ENCODE data around the gene CCR5. TPM values are rescaled to one million over a fixed set of nuclear protein-coding genes. Genes with fewer than 3 reads are reported as not detected.
"Not testable (repeated sequence)": the region's sequence is repeated elsewhere in the genome, so short reads cannot be mapped to it uniquely, and the experiment has no call there.

Gene CCR5
- total and polyA plus RNA-seq, 2 of the 13 experiments (the other 11 are each of a cell fraction or from before 2014, with no cell fraction given), result not detected

DNA sequence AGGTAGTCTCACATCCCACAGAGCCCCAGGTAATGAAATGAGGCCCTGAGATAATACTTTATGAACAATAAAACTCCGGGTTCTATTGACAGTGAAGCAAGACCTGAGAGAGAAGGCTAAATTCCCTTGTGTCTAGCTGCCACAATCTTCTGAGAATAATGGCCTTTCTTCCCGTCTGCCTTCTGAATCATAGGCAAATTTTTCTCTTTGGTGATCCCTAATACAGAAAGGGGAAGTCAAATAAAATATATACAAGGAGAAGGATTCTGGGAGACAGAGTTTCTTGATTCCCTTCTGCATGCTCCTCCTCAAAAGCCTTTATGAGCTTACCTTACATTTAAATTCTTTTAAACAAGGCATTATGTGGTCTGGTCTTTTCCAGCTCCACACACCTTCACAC, 46.7 kb upstream of the CCR5 start:
- Histone ChIP-seq H3K79me2 (ENCODE audit: insufficient read depth, low read length) (no peaks in the 10 kb centered on the region), H4K20me1 (ENCODE audit: insufficient read depth, low read length) (no peaks in the 10 kb centered on the region), H3K4me2 (ENCODE audit: low read depth, low read length) (no peak overlapping the region), H3K36me3 (replicated peaks in 1 of 2; ENCODE audit: control insufficient read depth in 1 of 2, insufficient read depth in 2 of 2, low read length in 2 of 2) (no peaks in the 10 kb centered on the region), H3K9me3 (ENCODE audit: low read length) (no peaks in the 10 kb centered on the region), H3K27me3 (ENCODE audit: control insufficient read depth in 1 of 2, insufficient read depth in 2 of 2, low read length in 2 of 2) (peaks cover 0 to 3% of the 10 kb centered on the region in 2 experiments; a peak in 1 of 5 replicates), H3K27ac (ENCODE audit: extremely low read length, insufficient read depth, low read length) (no peak overlapping the region), H3K4me1 (ENCODE audit: insufficient read depth, low read length) (no peaks in the 10 kb centered on the region), H3K9ac (ENCODE audit: insufficient read depth, low read depth, low read length) (no peak overlapping the region), H2AFZ (ENCODE audit: low read length) (no peak overlapping the region), H3K4me3 (replicated peaks in 1 of 3; ENCODE audit: insufficient read depth in 1 of 3, low read depth in 2 of 3, low read length in 3 of 3) (no peak overlapping the region)
- POLR2A ChIA-PET, result no interaction called here
- no TSS peak for BruUV-seq (replicated peaks)
- DNase-seq (ENCODE audit: low spot score) (no peak), FAIRE-seq (no peak), ATAC-seq (no peak)
- CTCF ChIA-PET (ENCODE audit: low intra/inter-chr PET ratio, low total read pairs), result no interaction called here
- TF ChIP-seq ZNF276 (CRISPR knock-in tag; IDR thresholded peaks at IDR 0.05; ENCODE audit: low read depth) (no peak), ZMYM2 (CRISPR knock-in tag; IDR thresholded peaks at IDR 0.05) (no peak)
- in situ Hi-C loops (cut with HindIII; ENCODE audit: extremely low pct_ligation_motif_present, low pct_unique_long_range_greater_than_20kb) (no loop called here), intact Hi-C loops (cut with micrococcal nuclease; ENCODE audit: unreplicated experiment) (no loop called here)
- 0% methylated on average over 2 of the region's 2 CpGs for WGBS (ENCODE audit: low lambda C conversion rate)

GRCh38 chr3:46325645-46326300, 45.0 kb upstream of the CCR5 start:
- FAIRE-seq, result no peak
- intact Hi-C loops (cut with micrococcal nuclease; ENCODE audit: unreplicated experiment), result no loop called here
- in situ Hi-C loops (cut with HindIII; ENCODE audit: extremely low pct_ligation_motif_present, low pct_unique_long_range_greater_than_20kb), result no loop called here
- Histone ChIP-seq H3K27ac (ENCODE audit: extremely low read length, insufficient read depth, low read length) (no peak overlapping the region), H2AFZ (ENCODE audit: low read length) (no peak overlapping the region), H3K4me1 (ENCODE audit: insufficient read depth, low read length) (no peaks in the 10 kb centered on the region), H3K9me3 (ENCODE audit: low read length) (no peaks in the 10 kb centered on the region), H4K20me1 (ENCODE audit: insufficient read depth, low read length) (no peaks in the 10 kb centered on the region), H3K4me2 (ENCODE audit: low read depth, low read length) (no peak overlapping the region), H3K9ac (ENCODE audit: insufficient read depth, low read depth, low read length) (no peak overlapping the region), H3K36me3 (replicated peaks in 1 of 2; ENCODE audit: control insufficient read depth in 1 of 2, insufficient read depth in 2 of 2, low read length in 2 of 2) (no peaks in the 10 kb centered on the region), H3K79me2 (ENCODE audit: insufficient read depth, low read length) (no peaks in the 10 kb centered on the region), H3K4me3 (replicated peaks in 1 of 3; ENCODE audit: insufficient read depth in 1 of 3, low read depth in 2 of 3, low read length in 3 of 3) (no peak overlapping the region), H3K27me3 (ENCODE audit: control insufficient read depth in 1 of 2, insufficient read depth in 2 of 2, low read length in 2 of 2) (peaks cover 0 to 3% of the 10 kb centered on the region in 2 experiments; a peak in 1 of 5 replicates)
- ChIA-PET POLR2A (no interaction called here), CTCF (ENCODE audit: low intra/inter-chr PET ratio, low total read pairs) (no interaction called here)
- DNase-seq (ENCODE audit: low spot score), result no peak
- BruUV-seq (replicated peaks), result no TSS peak
- 0% methylated on average over 1 of the region's 1 CpG for WGBS (ENCODE audit: low lambda C conversion rate)
- TF ChIP-seq NFE2L2 (IDR thresholded peaks at IDR 0.05; ENCODE audit: low read length), result no peak
- ATAC-seq, result no peak

DNA sequence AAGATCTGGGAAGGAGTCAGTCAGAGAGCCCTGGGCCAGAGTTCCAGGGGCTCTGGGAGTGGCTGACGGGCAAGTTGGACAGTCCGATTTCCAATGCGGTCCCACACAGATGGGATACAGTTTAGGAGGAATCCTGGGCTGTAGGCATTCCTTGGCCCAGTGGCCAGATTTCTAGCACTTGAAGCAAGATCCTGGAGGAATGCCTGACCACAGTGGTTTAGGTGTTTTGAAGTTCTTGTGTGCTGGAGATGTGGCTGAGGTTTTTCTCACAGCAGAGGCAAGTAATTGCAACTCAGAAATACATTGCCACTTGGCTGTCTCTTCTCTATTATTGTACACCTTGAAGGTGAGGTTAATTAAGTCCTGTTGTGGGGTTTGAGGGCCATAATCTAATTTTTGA, 40.1 kb upstream of the CCR5 start:
- H2AFZ ChIP-seq (ENCODE audit: low read length); H3K27ac ChIP-seq (ENCODE audit: extremely low read length, insufficient read depth, low read length); DNase-seq (ENCODE audit: low spot score); H3K4me3 ChIP-seq (replicated peaks in 1 of 3; ENCODE audit: insufficient read depth in 1 of 3, low read depth in 2 of 3, low read length in 3 of 3); H3K4me1 ChIP-seq (ENCODE audit: insufficient read depth, low read length); CTCF ChIA-PET (ENCODE audit: low intra/inter-chr PET ratio, low total read pairs); H3K27me3 ChIP-seq (ENCODE audit: control insufficient read depth in 1 of 2, insufficient read depth in 2 of 2, low read length in 2 of 2); ATAC-seq; H4K20me1 ChIP-seq (ENCODE audit: insufficient read depth, low read length); H3K79me2 ChIP-seq (ENCODE audit: insufficient read depth, low read length); H3K9me3 ChIP-seq (ENCODE audit: low read length); H3K9ac ChIP-seq (ENCODE audit: insufficient read depth, low read depth, low read length); in situ Hi-C loops (cut with HindIII; ENCODE audit: extremely low pct_ligation_motif_present, low pct_unique_long_range_greater_than_20kb); POLR2A ChIA-PET; BruUV-seq (replicated peaks); FAIRE-seq; intact Hi-C loops (cut with micrococcal nuclease; ENCODE audit: unreplicated experiment); H3K36me3 ChIP-seq (replicated peaks in 1 of 2; ENCODE audit: control insufficient read depth in 1 of 2, insufficient read depth in 2 of 2, low read length in 2 of 2); H3K4me2 ChIP-seq (ENCODE audit: low read depth, low read length): not testable (repeated sequence)
- 25% methylated on average over 2 of the region's 3 CpGs for WGBS (ENCODE audit: low lambda C conversion rate)
